Esophagus squamous epithelium (tissue), 5 donors: Measurements from ENCODE around the gene PANX2. TPM values are rescaled to one million over a fixed set of nuclear protein-coding genes. Genes with fewer than 3 reads are reported as not detected.

Experiments used
- DNase-seq: peaks from one replicate; lab custom pipeline; 2025; lab: John Stamatoyannopoulos, UW
- H3K27ac ChIP-seq, 4 donors: fragments of 200-600 bp; sonication (generic); one replicate each; pipeline ENCODE4 v1.5.1; 2016 to 2019; ENCODE audit warnings: mild to moderate bottlenecking in 1 of 4
- H3K27me3 ChIP-seq, 4 donors: fragments of 200-600 bp; sonication (generic); 1 replicate in 3 of 4; 2 replicates in 1 of 4; pipeline versions ENCODE4 v1.5.1 to v1.6.0; 2017 to 2021; ENCODE audit warnings: antibody characterized with exemption in 1 of 4
- H3K36me3 ChIP-seq, 3 donors: fragments of 200-600 bp; sonication (generic); one replicate each; pipeline ENCODE4 v1.5.1; 2016 to 2019
- H3K4me1 ChIP-seq, 3 donors: fragments of 200-600 bp; sonication (generic); one replicate each; pipeline ENCODE4 v1.5.1; 2017 to 2019
- H3K4me3 ChIP-seq, 4 donors: fragments of 200-600 bp; sonication (generic); 1 replicate in 3 of 4; 2 replicates in 1 of 4; pipeline ENCODE4 v1.5.1; 2016 to 2019; ENCODE audit warnings: mild to moderate bottlenecking in 2 of 4, moderate library complexity in 1 of 4
- H3K9me3 ChIP-seq, 3 donors: fragments of 200-600 bp; sonication (generic); one replicate each; pipeline ENCODE4 v1.5.1; 2016 to 2019
- POLR2A ChIP-seq, 4 donors: fragments of 450-650 bp; IDR thresholded peaks; one replicate each; pipeline ENCODE4 v1.6.1; 2017; ENCODE audit warnings: antibody characterized with exemption in 4 of 4, mild to moderate bottlenecking in 4 of 4, moderate library complexity in 3 of 4
- WGBS, 2 donors: methylation state at CpG; one replicate each; pipeline ENCODE4 v1.1.5; 2018; 5-methylcytosine and 5-hydroxymethylcytosine counted together
- intact Hi-C: fragments of 100-400 bp; cut with DNase I; formaldehyde crosslinking; loops from one replicate; pipeline ENCODE4 v1.15.0; 2022
- total RNA-seq, 4 donors: library from RNA; depleted of rRNA; stranded (reverse); fragments of >200 nt; gene quantifications; one replicate each; pipeline ENCODE4 v1.1.0, GENCODE V29; 2016
- TF ChIP-seq, protein P1 (sequence below), 6 experiments: fragments of 450-650 bp in 4 of 6; fragments of 200-600 bp in 2 of 6; sonication (generic) in 2 of 6; IDR thresholded peaks; one replicate each; pipeline ENCODE4 v1.5.1; 2016 to 2019; ENCODE audit warnings: antibody characterized with exemption in 6 of 6, mild to moderate bottlenecking in 4 of 6, moderate library complexity in 4 of 6
- donor health status: DM: yes; HTN: yes; CAD: no.

The PANX2 gene
- total RNA-seq, 4 donors from 2014 or later = 1.6 to 4.5 (median 3.4) TPM

DNA sequence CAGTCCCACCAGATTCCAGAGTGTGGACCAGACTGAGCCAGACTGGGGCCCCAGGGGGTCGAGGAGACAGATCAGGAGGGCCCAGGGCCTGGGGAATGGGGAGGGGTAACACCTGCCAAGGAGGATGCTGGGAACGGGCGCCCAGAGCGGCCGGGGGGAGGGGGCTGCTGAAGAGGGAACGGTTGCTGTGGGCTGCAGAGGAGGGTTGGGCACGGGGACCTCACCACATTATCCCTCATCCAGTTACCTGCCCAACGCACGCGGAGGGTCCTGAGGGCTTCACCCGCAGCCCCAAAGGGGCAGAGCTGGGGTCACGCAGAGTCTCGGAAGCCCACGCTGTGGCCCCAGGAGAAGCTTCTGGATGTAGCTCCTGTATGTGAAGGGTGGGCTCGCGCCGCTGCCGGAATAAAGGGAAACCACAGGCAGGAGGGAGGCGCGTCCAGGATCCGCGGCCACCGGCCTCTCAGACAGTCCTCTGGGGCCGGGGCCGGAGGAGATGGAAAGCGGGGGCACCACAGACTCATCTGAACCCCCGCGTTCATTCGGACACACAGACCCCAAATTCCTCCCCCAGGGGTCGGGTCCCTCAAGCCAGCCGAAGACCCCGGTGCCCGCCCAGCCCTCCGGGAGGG, 29.4 kb downstream of the PANX2 start:
- TF ChIP-seq, protein P1, sequence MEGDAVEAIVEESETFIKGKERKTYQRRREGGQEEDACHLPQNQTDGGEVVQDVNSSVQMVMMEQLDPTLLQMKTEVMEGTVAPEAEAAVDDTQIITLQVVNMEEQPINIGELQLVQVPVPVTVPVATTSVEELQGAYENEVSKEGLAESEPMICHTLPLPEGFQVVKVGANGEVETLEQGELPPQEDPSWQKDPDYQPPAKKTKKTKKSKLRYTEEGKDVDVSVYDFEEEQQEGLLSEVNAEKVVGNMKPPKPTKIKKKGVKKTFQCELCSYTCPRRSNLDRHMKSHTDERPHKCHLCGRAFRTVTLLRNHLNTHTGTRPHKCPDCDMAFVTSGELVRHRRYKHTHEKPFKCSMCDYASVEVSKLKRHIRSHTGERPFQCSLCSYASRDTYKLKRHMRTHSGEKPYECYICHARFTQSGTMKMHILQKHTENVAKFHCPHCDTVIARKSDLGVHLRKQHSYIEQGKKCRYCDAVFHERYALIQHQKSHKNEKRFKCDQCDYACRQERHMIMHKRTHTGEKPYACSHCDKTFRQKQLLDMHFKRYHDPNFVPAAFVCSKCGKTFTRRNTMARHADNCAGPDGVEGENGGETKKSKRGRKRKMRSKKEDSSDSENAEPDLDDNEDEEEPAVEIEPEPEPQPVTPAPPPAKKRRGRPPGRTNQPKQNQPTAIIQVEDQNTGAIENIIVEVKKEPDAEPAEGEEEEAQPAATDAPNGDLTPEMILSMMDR (IDR thresholded peaks at IDR 0.05) = no peak
- TF ChIP-seq POLR2A (IDR thresholded peaks at IDR 0.05) = no peak
- Histone ChIP-seq H3K4me3 (peak overlapping the region; percentile 63 to 92 (median 73)), H3K9me3 (no peaks in the 10 kb centered on the region), H3K4me1 (peaks cover 15 to 33% (median 18%) of the 10 kb centered on the region in 3 donors), H3K27ac (peak overlapping the region; percentile 72 to 93 (median 88)), H3K27me3 (no peaks in the 10 kb centered on the region), H3K36me3 (peaks cover 7 to 67% (median 10%) of the 10 kb centered on the region in 3 donors)
- no peak for DNase-seq
- intact Hi-C loops = no loop called here
- WGBS, 2 donors = 14 to 47% methylated on average over 3 to 7 of the region's 34 CpGs

GRCh38 chr22:50200461-50201190, 30.1 kb downstream of the PANX2 start, which contains the start of gene SELENOO:
SELENOO (plus strand) TSS chr22:50201011; CDS start chr22:50201037, 26 bp downstream.
- DNase-seq = peak; percentile 67
- Histone ChIP-seq H3K27ac (peak within 1 kb of the TSS; percentile 72 to 93 (median 88)), H3K27me3 (no peaks in the 10 kb centered on the region), H3K9me3 (no peaks in the 10 kb centered on the region), H3K4me3 (peak within 1 kb of the TSS; percentile 63 to 92 (median 73)), H3K36me3 (peaks cover 7 to 63% (median 8%) of the 10 kb centered on the region in 3 donors), H3K4me1 (peaks cover 15 to 40% (median 18%) of the 10 kb centered on the region in 3 donors)
- no CpG with 5 or more reads among the region's 105 CpGs for whole genome bisulfite sequencing, 2 donors
- TF ChIP-seq, protein P1 (IDR thresholded peaks at IDR 0.05) = peak in 1 of 6 experiments; percentile 8
- peak in 3 of 4 donors; percentile 48 to 93 (median 86) for TF ChIP-seq POLR2A (IDR thresholded peaks at IDR 0.05)
- intact Hi-C loops = no loop called here

GRCh38 chr22:50201191-50202129, 30.9 kb downstream of the PANX2 start:
- no peak for TF ChIP-seq POLR2A (IDR thresholded peaks at IDR 0.05)
- TF ChIP-seq, protein P1 (IDR thresholded peaks at IDR 0.05) = no peak
- Histone ChIP-seq H3K36me3 (peaks cover 7 to 63% (median 11%) of the 10 kb centered on the region in 3 donors), H3K4me1 (peaks cover 15 to 48% (median 18%) of the 10 kb centered on the region in 3 donors), H3K27me3 (no peaks in the 10 kb centered on the region), H3K27ac (peak overlapping the region; percentile 72 to 93 (median 88)), H3K9me3 (no peaks in the 10 kb centered on the region), H3K4me3 (peak overlapping the region; percentile 63 to 92 (median 73))
- WGBS, 2 donors = 12 to 13% methylated on average over 10 to 15 of the region's 115 CpGs
- intact Hi-C loops = no loop called here
- no peak for DNase-seq

GRCh38 chr22:50202130-50202666, 31.7 kb downstream of the PANX2 start:
- WGBS, 2 donors = 71 to 77% methylated on average over 13 of the region's 13 CpGs
- peaks cover 7 to 63% (median 15%) of the 10 kb centered on the region in 3 donors for H3K36me3 ChIP-seq
- TF ChIP-seq, protein P1 (IDR thresholded peaks at IDR 0.05) = no peak
- TF ChIP-seq POLR2A (IDR thresholded peaks at IDR 0.05) = no peak
- H3K4me1 ChIP-seq = peaks cover 15 to 55% (median 18%) of the 10 kb centered on the region in 3 donors
- H3K4me3 ChIP-seq = peak overlapping the region; percentile 63 to 92 (median 73)
- intact Hi-C loops = no loop called here
- DNase-seq = no peak
- no peaks in the 10 kb centered on the region for H3K27me3 ChIP-seq
- H3K27ac ChIP-seq = peak overlapping the region in 1 of 4 donors; percentile 25
- H3K9me3 ChIP-seq = no peaks in the 10 kb centered on the region
